ENCODE data around the gene NUP43. TPM values are rescaled to one million over a fixed set of nuclear protein-coding genes. Genes with fewer than 3 reads are reported as not detected.
A peak's percentile ranks its signal among the peaks of the same experiment; 100 is the strongest.

NUP43 gene
- total and polyA plus RNA-seq, 2 of the 13 experiments (the other 11 are each of a cell fraction or from before 2014, with no cell fraction given) = 38.9 to 85.1 TPM

DNA sequence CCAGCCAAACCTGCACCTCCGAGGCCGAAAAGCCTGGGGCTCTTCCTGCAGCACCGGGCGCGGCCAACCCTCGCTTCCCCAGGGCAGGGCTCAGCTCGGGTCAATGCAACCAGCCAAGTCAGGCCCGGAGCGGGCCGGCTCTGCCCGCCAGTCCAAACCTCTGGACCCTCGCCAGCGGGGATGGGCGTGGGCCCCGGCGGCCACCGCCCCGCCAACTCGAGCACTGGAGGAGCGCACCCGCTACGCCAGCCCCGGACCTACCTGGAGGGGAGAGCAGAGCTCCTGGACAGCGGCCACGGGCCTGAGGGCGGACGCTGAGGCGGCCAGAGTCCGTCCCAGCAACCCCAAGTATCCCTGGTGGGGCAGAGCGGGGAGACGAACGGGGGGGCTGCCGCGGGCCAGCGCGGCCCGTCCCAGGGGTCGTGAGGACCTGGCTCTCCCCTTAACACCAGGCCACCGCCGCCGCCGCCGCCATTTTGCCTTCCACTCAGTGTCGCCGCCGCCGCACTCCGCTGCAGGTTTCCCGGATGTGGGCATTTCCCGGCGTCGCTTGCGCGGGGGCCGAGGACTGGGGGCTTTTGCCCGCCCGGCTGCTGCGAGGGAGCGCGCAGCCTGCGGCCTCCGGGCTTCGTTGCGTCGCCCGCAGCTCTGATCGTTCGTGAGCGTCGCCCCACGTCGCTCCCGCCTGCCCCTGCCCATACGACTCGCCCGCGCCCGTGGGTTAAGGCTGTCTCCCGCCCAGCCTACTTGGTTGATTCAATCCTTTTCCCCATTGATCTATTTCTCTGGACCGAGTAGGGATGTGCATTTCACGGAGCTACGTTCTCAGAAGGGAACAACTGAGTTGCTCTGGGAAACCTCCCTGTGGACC, 28.5 kb downstream of the NUP43 start, which contains the start of gene LATS1 (continued):
- TF ChIP-seq ZNF33A (CRISPR knock-in tag; IDR thresholded peaks at IDR 0.05; ENCODE audit: borderline replicate concordance) (0 out of 2 replicates have a peak, but pooled peaks have one; percentile 73), TEAD2 (CRISPR knock-in tag; IDR thresholded peaks at IDR 0.05) (peak; percentile 67; the same call in 1 of the 2 replicates), DNMT1 (CRISPR knock-in tag; IDR thresholded peaks at IDR 0.05) (peak; percentile 78; the same call in 1 of the 2 replicates), MED8 (CRISPR knock-in tag; IDR thresholded peaks at IDR 0.05; ENCODE audit: insufficient replicate concordance) (peak; percentile 66), RAD51 (IDR thresholded peaks at IDR 0.05; ENCODE audit: borderline replicate concordance) (no peak), STAT5B (CRISPR knock-in tag; IDR thresholded peaks at IDR 0.05) (peak; percentile 55), ZNF558 (CRISPR knock-in tag; IDR thresholded peaks at IDR 0.05; ENCODE audit: borderline replicate concordance) (peak; percentile 98), ZNF501 (CRISPR knock-in tag; IDR thresholded peaks at IDR 0.05) (peak; percentile 98), GABPA (IDR thresholded peaks at IDR 0.05; ENCODE audit: low read depth, low read length) (peak; percentile 82), GABPA (CRISPR knock-in tag; IDR thresholded peaks at IDR 0.05; ENCODE audit: low read depth) (peak; percentile 87)
- TF ChIP-seq, protein P1, sequence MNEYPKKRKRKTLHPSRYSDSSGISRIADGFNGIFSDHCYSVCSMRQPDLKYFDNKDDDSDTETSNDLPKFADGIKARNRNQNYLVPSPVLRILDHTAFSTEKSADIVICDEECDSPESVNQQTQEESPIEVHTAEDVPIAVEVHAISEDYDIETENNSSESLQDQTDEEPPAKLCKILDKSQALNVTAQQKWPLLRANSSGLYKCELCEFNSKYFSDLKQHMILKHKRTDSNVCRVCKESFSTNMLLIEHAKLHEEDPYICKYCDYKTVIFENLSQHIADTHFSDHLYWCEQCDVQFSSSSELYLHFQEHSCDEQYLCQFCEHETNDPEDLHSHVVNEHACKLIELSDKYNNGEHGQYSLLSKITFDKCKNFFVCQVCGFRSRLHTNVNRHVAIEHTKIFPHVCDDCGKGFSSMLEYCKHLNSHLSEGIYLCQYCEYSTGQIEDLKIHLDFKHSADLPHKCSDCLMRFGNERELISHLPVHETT (CRISPR knock-in tag; conservative IDR thresholded peaks at IDR 0.05) = peak; percentile 64; the same call in 1 of the 2 replicates
- TF ChIP-seq, protein P2, sequence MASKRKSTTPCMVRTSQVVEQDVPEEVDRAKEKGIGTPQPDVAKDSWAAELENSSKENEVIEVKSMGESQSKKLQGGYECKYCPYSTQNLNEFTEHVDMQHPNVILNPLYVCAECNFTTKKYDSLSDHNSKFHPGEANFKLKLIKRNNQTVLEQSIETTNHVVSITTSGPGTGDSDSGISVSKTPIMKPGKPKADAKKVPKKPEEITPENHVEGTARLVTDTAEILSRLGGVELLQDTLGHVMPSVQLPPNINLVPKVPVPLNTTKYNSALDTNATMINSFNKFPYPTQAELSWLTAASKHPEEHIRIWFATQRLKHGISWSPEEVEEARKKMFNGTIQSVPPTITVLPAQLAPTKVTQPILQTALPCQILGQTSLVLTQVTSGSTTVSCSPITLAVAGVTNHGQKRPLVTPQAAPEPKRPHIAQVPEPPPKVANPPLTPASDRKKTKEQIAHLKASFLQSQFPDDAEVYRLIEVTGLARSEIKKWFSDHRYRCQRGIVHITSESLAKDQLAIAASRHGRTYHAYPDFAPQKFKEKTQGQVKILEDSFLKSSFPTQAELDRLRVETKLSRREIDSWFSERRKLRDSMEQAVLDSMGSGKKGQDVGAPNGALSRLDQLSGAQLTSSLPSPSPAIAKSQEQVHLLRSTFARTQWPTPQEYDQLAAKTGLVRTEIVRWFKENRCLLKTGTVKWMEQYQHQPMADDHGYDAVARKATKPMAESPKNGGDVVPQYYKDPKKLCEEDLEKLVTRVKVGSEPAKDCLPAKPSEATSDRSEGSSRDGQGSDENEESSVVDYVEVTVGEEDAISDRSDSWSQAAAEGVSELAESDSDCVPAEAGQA (IDR thresholded peaks at IDR 0.05; ENCODE audit: low read depth) = peak; percentile 77
- TF ChIP-seq, protein P2 (CRISPR knock-in tag; IDR thresholded peaks at IDR 0.05; ENCODE audit: borderline replicate concordance) = no peak; the same call in 1 of the 2 replicates
- TF ChIP-seq, protein P3, sequence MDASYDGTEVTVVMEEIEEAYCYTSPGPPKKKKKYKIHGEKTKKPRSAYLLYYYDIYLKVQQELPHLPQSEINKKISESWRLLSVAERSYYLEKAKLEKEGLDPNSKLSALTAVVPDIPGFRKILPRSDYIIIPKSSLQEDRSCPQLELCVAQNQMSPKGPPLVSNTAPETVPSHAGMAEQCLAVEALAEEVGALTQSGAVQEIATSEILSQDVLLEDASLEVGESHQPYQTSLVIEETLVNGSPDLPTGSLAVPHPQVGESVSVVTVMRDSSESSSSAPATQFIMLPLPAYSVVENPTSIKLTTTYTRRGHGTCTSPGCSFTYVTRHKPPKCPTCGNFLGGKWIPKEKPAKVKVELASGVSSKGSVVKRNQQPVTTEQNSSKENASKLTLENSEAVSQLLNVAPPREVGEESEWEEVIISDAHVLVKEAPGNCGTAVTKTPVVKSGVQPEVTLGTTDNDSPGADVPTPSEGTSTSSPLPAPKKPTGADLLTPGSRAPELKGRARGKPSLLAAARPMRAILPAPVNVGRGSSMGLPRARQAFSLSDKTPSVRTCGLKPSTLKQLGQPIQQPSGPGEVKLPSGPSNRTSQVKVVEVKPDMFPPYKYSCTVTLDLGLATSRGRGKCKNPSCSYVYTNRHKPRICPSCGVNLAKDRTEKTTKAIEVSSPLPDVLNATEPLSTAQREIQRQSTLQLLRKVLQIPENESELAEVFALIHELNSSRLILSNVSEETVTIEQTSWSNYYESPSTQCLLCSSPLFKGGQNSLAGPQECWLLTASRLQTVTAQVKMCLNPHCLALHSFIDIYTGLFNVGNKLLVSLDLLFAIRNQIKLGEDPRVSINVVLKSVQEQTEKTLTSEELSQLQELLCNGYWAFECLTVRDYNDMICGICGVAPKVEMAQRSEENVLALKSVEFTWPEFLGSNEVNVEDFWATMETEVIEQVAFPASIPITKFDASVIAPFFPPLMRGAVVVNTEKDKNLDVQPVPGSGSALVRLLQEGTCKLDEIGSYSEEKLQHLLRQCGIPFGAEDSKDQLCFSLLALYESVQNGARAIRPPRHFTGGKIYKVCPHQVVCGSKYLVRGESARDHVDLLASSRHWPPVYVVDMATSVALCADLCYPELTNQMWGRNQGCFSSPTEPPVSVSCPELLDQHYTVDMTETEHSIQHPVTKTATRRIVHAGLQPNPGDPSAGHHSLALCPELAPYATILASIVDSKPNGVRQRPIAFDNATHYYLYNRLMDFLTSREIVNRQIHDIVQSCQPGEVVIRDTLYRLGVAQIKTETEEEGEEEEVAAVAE (CRISPR knock-in tag; IDR thresholded peaks at IDR 0.05; ENCODE audit: borderline replicate concordance) = peak; percentile 23
- TF ChIP-seq, protein P4, sequence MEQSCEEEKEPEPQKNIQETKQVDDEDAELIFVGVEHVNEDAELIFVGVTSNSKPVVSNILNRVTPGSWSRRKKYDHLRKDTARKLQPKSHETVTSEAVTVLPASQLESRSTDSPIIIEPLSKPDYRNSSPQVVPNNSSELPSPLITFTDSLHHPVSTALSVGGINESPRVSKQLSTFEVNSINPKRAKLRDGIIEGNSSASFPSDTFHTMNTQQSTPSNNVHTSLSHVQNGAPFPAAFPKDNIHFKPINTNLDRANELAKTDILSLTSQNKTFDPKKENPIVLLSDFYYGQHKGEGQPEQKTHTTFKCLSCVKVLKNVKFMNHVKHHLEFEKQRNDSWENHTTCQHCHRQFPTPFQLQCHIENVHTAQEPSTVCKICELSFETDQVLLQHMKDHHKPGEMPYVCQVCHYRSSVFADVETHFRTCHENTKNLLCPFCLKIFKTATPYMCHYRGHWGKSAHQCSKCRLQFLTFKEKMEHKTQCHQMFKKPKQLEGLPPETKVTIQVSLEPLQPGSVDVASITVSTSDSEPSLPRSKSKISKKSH (CRISPR knock-in tag; IDR thresholded peaks at IDR 0.05; ENCODE audit: borderline replicate concordance) = peak; percentile 79; the same call in 1 of the 2 replicates

Data from HepG2 (cell line).